Stomach (tissue), 9 donors: ENCODE measurements around the gene CSNK1G1. TPM values are rescaled to one million over a fixed set of nuclear protein-coding genes. Genes with fewer than 3 reads are reported as not detected.

Experiments used
- DNase-seq, 2 donors: peaks; one replicate each; pipeline versions ENCODE4 v3.0.0 to v3.0.0-alpha.2; 2013 to 2019
- H3K27ac ChIP-seq, 5 donors: fragments of 200-600 bp in 4 of 5; sonication (generic) in 4 of 5; one replicate each; pipeline ENCODE4 v1.5.1; 2013 to 2019; ENCODE audit warnings: mild to moderate bottlenecking in 1 of 5, moderate library complexity in 1 of 5
- H3K27me3 ChIP-seq, 3 donors: fragments of 200-600 bp; sonication (generic); one replicate each; pipeline ENCODE4 v1.5.1; 2017 to 2019; ENCODE audit warnings: mixed run types in 1 of 3
- H3K36me3 ChIP-seq, 4 donors: fragments of 200-600 bp; sonication (generic); 1 replicate in 3 of 4; 2 replicates in 1 of 4; pipeline ENCODE4 v1.5.1; 2016 to 2019
- H3K4me1 ChIP-seq, 4 donors: fragments of 200-600 bp; sonication (generic); one replicate each; pipeline ENCODE4 v1.5.1; 2016 to 2019
- H3K4me3 ChIP-seq, 4 donors: fragments of 200-600 bp; sonication (generic) in 3 of 4; one replicate each; pipeline ENCODE4 v1.5.1; 2016 to 2019; ENCODE audit warnings: mild to moderate bottlenecking in 1 of 4
- H3K9me3 ChIP-seq, 4 donors: fragments of 200-600 bp; sonication (generic); one replicate each; pipeline ENCODE4 v1.5.1; 2016 to 2019
- EP300 ChIP-seq: sonication (generic); formaldehyde crosslinking; IDR thresholded peaks from one replicate; pipeline ENCODE4 v1.6.1; 2017; ENCODE audit warnings: antibody characterized with exemption
- POLR2A ChIP-seq, 4 donors: fragments of 450-650 bp; IDR thresholded peaks; one replicate each; pipeline ENCODE4 v1.6.1; 2016; ENCODE audit warnings: antibody characterized with exemption in 4 of 4, control low read depth in 2 of 4, mild to moderate bottlenecking in 1 of 4, moderate library complexity in 1 of 4
- POLR2AphosphoS5 ChIP-seq, 3 donors: sonication (generic); formaldehyde crosslinking; IDR thresholded peaks; one replicate each; pipeline ENCODE4 v1.6.1; 2016; ENCODE audit warnings: antibody characterized with exemption in 3 of 3
- WGBS, 5 donors: extraction: QIAGEN DNeasy Blood & Tissue Kit in 3 of 5; methylation state at CpG; one replicate each; pipeline versions ENCODE4 v1.1.5 to v1.1.7; 2013 to 2018; 5-methylcytosine and 5-hydroxymethylcytosine counted together
- intact Hi-C: fragments of 100-400 bp; cut with DNase I; formaldehyde crosslinking; loops from one replicate; pipeline ENCODE4 v1.15.1; 2023; ENCODE audit warnings: low total_unique reads
- polyA plus RNA-seq, 3 donors: library from polyadenylated mRNA; stranded (reverse); fragments of 200-250 nt; gene quantifications; one replicate each; pipeline ENCODE4 v1.2.3, GENCODE V29; 2013
- total RNA-seq, 5 donors: library from RNA; depleted of rRNA; stranded (reverse); fragments of >200 nt; gene quantifications; one replicate each; pipeline versions ENCODE4 v1.1.0 to v1.2.3, GENCODE V29; 2014 to 2016
- TF ChIP-seq, protein P1 (sequence below), 7 experiments: fragments of 450-650 bp in 4 of 7; fragments of 200-600 bp in 3 of 7; sonication (generic) in 3 of 7; IDR thresholded peaks; one replicate each; pipeline ENCODE4 v1.5.1; 2016 to 2019; ENCODE audit warnings: antibody characterized with exemption in 7 of 7, control low read depth in 2 of 7, mild to moderate bottlenecking in 1 of 7
- donor health status: healthy with polysubstance abuse.
- donor health status: Bipolar disorder and iron deficiency.
- donor health status: healthy.

The CSNK1G1 gene
- total and polyA plus RNA-seq, 8 donors = 2.4 to 63.1 (median 5.4) TPM

DNA sequence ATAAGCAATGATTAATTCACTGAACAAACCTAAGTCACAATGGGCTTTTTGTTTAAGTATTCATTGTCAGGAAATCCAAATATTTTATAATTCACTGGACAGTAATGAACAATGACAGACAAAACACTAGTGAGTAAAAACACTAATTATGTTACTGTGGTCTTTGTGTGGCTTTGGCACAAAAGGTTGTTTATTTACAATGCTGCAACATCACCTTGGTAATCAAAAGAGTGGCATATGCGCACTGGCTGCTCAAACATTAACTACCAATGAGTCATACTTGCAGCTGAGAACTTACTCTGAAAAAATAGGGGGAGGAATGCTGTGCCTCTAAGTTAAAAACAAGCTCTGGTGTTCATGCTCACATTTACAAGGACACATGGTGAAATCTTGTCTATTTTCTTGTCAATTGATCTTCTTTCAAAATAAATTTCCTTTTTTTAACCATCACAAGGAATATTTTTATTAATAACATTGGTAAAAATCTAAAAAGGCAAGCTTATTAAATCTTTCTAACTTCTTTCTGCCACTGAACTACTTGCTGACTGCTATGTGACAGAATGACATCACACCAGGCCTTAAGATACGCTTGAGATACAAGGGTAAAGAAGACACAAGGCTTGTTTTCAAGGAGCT lies 107.9 kb downstream of the CSNK1G1 start:
- DNase-seq = peak in 1 of 2 donors; percentile 91
- H3K27me3 ChIP-seq = no peaks in the 10 kb centered on the region
- 36 to 47% (median 40%) methylated on average over 2 of the region's 2 CpGs for WGBS, 5 donors
- intact Hi-C loops = no loop called here
- peak in 2 of 3 donors; percentile 16 to 67 for TF ChIP-seq POLR2AphosphoS5 (IDR thresholded peaks at IDR 0.05)
- TF ChIP-seq, protein P1, sequence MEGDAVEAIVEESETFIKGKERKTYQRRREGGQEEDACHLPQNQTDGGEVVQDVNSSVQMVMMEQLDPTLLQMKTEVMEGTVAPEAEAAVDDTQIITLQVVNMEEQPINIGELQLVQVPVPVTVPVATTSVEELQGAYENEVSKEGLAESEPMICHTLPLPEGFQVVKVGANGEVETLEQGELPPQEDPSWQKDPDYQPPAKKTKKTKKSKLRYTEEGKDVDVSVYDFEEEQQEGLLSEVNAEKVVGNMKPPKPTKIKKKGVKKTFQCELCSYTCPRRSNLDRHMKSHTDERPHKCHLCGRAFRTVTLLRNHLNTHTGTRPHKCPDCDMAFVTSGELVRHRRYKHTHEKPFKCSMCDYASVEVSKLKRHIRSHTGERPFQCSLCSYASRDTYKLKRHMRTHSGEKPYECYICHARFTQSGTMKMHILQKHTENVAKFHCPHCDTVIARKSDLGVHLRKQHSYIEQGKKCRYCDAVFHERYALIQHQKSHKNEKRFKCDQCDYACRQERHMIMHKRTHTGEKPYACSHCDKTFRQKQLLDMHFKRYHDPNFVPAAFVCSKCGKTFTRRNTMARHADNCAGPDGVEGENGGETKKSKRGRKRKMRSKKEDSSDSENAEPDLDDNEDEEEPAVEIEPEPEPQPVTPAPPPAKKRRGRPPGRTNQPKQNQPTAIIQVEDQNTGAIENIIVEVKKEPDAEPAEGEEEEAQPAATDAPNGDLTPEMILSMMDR (IDR thresholded peaks at IDR 0.05) = no peak
- no peak overlapping the region for H3K4me3 ChIP-seq
- no peaks in the 10 kb centered on the region for H3K36me3 ChIP-seq
- peaks cover 21 to 53% (median 40%) of the 10 kb centered on the region in 4 donors for H3K4me1 ChIP-seq
- H3K9me3 ChIP-seq = no peaks in the 10 kb centered on the region
- peak overlapping the region in 3 of 5 donors; percentile 54 to 59 (median 57) for H3K27ac ChIP-seq

DNA sequence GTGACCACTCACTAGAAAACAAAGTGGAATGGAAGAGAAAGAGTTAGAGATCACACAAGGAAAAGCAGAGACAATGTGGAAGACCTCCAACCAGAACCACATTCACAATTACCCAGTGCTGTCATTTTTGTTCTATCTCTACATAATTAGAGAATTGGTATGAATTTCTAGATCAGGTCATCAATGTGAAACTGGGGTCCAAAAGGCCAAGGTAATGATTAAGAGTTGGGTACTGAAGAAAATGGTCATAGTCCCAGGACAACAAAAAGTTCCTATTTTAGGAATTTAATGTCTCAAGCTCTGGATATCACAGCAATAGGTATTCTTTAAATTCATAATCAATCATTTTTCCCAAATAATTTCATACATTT lies 108.5 kb downstream of the CSNK1G1 start:
- no peaks in the 10 kb centered on the region for H3K36me3 ChIP-seq
- peaks cover 21 to 53% (median 40%) of the 10 kb centered on the region in 4 donors for H3K4me1 ChIP-seq
- H3K27ac ChIP-seq = peak overlapping the region in 3 of 5 donors; percentile 54 to 59 (median 57)
- no peaks in the 10 kb centered on the region for H3K9me3 ChIP-seq
- TF ChIP-seq EP300 (no peak), POLR2AphosphoS5 (IDR thresholded peaks at IDR 0.05) (no peak), POLR2A (IDR thresholded peaks at IDR 0.05) (no peak)
- TF ChIP-seq, protein P1 (IDR thresholded peaks at IDR 0.05) = no peak
- no peak overlapping the region for H3K4me3 ChIP-seq
- DNase-seq = peak in 1 of 2 donors; percentile 17
- H3K27me3 ChIP-seq = no peaks in the 10 kb centered on the region
- intact Hi-C loops = no loop called here

DNA sequence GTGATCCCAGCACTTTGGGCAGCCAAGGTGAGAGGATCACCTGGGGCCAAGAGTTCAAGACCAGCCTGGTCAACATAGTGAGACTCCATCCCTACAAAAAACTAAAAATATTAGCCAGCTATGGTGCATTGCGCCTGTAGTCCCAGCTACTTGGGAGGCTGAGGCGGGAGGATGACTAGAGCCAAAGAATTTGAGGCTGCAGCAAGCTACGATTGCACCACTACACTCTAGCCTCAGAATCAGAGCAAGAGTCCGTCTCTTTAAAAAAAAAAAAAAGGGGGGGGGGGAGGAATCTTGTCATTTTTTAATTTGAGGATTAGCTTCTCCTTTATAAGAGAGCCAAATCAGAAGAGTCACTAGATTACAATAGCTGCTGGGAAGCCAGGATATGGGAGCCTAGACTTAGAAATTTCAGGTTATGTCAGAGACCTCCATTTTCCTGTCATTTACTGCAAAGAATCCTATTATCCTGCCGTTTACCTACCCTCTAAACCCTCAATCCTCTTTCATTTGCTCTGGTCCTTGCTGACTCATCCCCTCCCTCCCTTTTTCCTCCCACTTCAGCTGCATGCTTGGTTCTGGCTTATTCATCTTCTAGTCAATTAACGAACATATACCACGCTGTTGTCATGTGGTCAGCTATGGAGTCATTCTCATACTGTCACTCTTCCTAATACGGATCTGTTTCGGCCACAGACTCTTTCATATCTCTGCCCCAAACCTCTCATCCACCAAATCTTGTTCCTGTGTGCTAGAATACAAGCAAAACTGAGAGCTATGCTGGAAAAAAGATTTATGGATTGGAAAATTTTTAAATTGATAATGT lies 109.4 kb downstream of the CSNK1G1 start:
- no peak overlapping the region for H3K27ac ChIP-seq
- 67 to 82% (median 74%) methylated on average over 9 of the region's 9 CpGs for WGBS, 5 donors

DNA sequence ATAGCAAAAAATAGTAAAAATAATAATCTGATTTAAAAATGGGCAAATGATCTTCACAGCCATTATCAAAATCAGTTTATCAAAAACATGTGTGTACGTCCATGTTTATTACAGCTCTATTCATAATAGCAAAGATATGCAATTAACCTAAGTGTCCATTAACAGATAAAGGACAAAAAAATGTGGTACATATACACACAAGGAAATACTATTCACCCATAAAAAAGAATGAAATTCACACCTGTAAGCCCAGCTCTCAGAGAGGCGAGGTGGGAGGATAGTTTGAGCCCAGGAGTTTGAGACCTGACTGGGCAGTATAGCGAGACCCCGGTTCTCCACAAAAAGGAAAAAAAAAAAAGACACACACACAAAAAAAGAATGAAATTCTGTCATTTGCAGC lies 110.6 kb downstream of the CSNK1G1 start:
- no peaks in the 10 kb centered on the region for H3K36me3 ChIP-seq
- 95 to 98% (median 97%) methylated on average over 4 of the region's 4 CpGs for WGBS, 5 donors
- H3K9me3 ChIP-seq = no peaks in the 10 kb centered on the region
- no peak overlapping the region for H3K4me3 ChIP-seq
- H3K27me3 ChIP-seq = no peaks in the 10 kb centered on the region
- H3K4me1 ChIP-seq = peaks cover 21 to 39% (median 30%) of the 10 kb centered on the region in 4 donors
- intact Hi-C loops = no loop called here
- DNase-seq = no peak
- no peak overlapping the region for H3K27ac ChIP-seq
- no peak for TF ChIP-seq POLR2AphosphoS5 (IDR thresholded peaks at IDR 0.05)
- TF ChIP-seq, protein P1 (IDR thresholded peaks at IDR 0.05) = no peak
- no peak for TF ChIP-seq EP300
- TF ChIP-seq POLR2A (IDR thresholded peaks at IDR 0.05) = no peak

More for the DNA sequence above, 109.4 kb downstream of the CSNK1G1 start:
- Histone ChIP-seq H3K27me3 (no peaks in the 10 kb centered on the region), H3K36me3 (no peaks in the 10 kb centered on the region), H3K4me1 (peaks cover 21 to 51% (median 39%) of the 10 kb centered on the region in 4 donors), H3K4me3 (no peak overlapping the region), H3K9me3 (no peaks in the 10 kb centered on the region)
- TF ChIP-seq EP300 (no peak), POLR2AphosphoS5 (IDR thresholded peaks at IDR 0.05) (no peak), POLR2A (IDR thresholded peaks at IDR 0.05) (no peak)
- TF ChIP-seq, protein P1 (IDR thresholded peaks at IDR 0.05) = no peak
- intact Hi-C loops = no loop called here
- DNase-seq = peak in 1 of 2 donors; percentile 8
